Heart left ventricle (tissue), 16 donors: ENCODE data around the gene WARS2. TPM values are rescaled to one million over a fixed set of nuclear protein-coding genes. Genes with fewer than 3 reads are reported as not detected.

ENCODE experiments used
- ATAC-seq, 4 donors: fragments of 200-7000 bp; cut with Tn5 transposase; one replicate each; pipeline ENCODE4 v1.9.1; 2020 to 2022; ENCODE audit warnings: moderate library complexity in 4 of 4, mild to moderate bottlenecking in 3 of 4, moderate number of reproducible peaks in 1 of 4
- DNase-seq, 5 donors: peaks; one replicate each; pipeline ENCODE4 v3.0.0-alpha.2; 2020
- H3K27ac ChIP-seq, 12 donors: fragments of 200-600 bp; sonication (generic) in 4 of 12; one replicate each; pipeline versions ENCODE4 v1.5.0 to v1.8.0; 2016 to 2022; ENCODE audit warnings: mild to moderate bottlenecking in 2 of 12
- H3K27me3 ChIP-seq, 9 donors: fragments of 200-600 bp; sonication (generic) in 2 of 9; one replicate each; pipeline versions ENCODE4 v1.5.1 to v1.8.0; 2016 to 2022; ENCODE audit warnings: mild to moderate bottlenecking in 3 of 9
- H3K36me3 ChIP-seq, 9 donors: fragments of 200-600 bp; sonication (generic) in 2 of 9; one replicate each; pipeline versions ENCODE4 v1.5.0 to v1.8.0; 2018 to 2022; ENCODE audit warnings: mild to moderate bottlenecking in 2 of 9
- H3K4me1 ChIP-seq, 12 donors: fragments of 200-600 bp; sonication (generic) in 4 of 12; one replicate each; pipeline versions ENCODE4 v1.5.0 to v1.8.0; 2016 to 2022; ENCODE audit warnings: mild to moderate bottlenecking in 3 of 12
- H3K4me3 ChIP-seq, 12 donors: fragments of 200-600 bp; sonication (generic) in 4 of 12; one replicate each; pipeline versions ENCODE4 v1.5.0 to v1.8.0; 2017 to 2022; ENCODE audit warnings: mild to moderate bottlenecking in 9 of 12, moderate library complexity in 4 of 12
- H3K9me3 ChIP-seq, 12 donors: fragments of 200-600 bp; sonication (generic) in 4 of 12; one replicate each; pipeline versions ENCODE4 v1.5.0 to v1.8.0; 2016 to 2022; ENCODE audit warnings: mild to moderate bottlenecking in 1 of 12
- CTCF ChIP-seq, 12 donors: fragments of 200-600 bp; sonication (generic) in 4 of 12; IDR thresholded peaks; one replicate each; pipeline versions ENCODE4 v1.5.0 to v1.8.0; 2018 to 2022; ENCODE audit warnings: antibody characterized with exemption in 12 of 12, mild to moderate bottlenecking in 5 of 12
- POLR2A ChIP-seq, 2 donors: fragments of 450-650 bp; IDR thresholded peaks; one replicate each; pipeline ENCODE4 v1.6.1; 2017; ENCODE audit warnings: antibody characterized with exemption in 2 of 2, mild to moderate bottlenecking in 2 of 2, moderate library complexity in 2 of 2
- WGBS, 4 donors: extraction: QIAGEN DNeasy Blood & Tissue Kit in 2 of 4; methylation state at CpG; one replicate each; pipeline versions ENCODE4 v1.1.5 to v1.1.7; 2013 to 2018; 5-methylcytosine and 5-hydroxymethylcytosine counted together
- intact Hi-C, 10 donors: fragments of 100-400 bp; cut with DNase I; formaldehyde crosslinking; loops; one replicate each; pipeline versions ENCODE4 v1.11.1 to v1.14.2; 2022
- polyA plus RNA-seq, 2 donors: library from polyadenylated mRNA; stranded (reverse); fragments of 200-250 nt; gene quantifications; one replicate each; pipeline ENCODE4 v1.2.3, GENCODE V29; 2013
- total RNA-seq, 9 donors: library from RNA; depleted of rRNA in 2 of 9; stranded (reverse); fragments of >200 nt in 2 of 9; fragmentation: NEBNext Ultra II Directional in 3 of 9; extraction: Animal tissue kit (Norgen Biotek cat#: 25700) in 3 of 9; gene quantifications; one replicate each; pipeline versions ENCODE4 v1.1.0 to v1.2.4, GENCODE V29; 2016 to 2023
- donor health status: ischemic (EF 13 %, LVEDD 7.1; RV severe dilation, severe dysfunction).
- donor health status: healthy with polysubstance abuse.
- donor health status: DM: no; HTN: yes; CAD: no.
- donor health status: DM: no; HTN: no; CAD: no.
- donor health status: ischemic (EF 25% LVEDD 6.9; RV normal size, moderate dysfunction).
- donor health status: ischemic (EF 25% LVEDD 5.7; RV mildly dilated, moderate dysfunction).
- donor health status: healthy.
- donor health status: DM: yes; HTN: yes; CAD: no.
- donor health status: ischemic (EF 35%, LVEDD 5.7; RV mildly dilated, moderate dysfunction).
- donor health status: nonischemic (EF 11% LVEDD 7.7; RV severe dilation, severe dysfunction).
- donor health status: DM: yes; HTN: yes; CAD: no.
- donor health status: PGD.
- donor health status: ischemic (EF 29% LVEDD 5.4; RV normal size, mild dysfunction).
- donor health status: nonischemic (EF 23%, LVEDD 6.1; RV moderate dilation, normal function).

The WARS2 gene
- total and polyA plus RNA-seq, 11 donors = 3.9 to 15.5 (median 11.9) TPM

GRCh38 chr1:119007670-119008482 is 132.6 kb downstream of the WARS2 start:
- no peak overlapping the region for H3K27ac ChIP-seq
- ATAC-seq (peak in 3 of 4 donors; percentile 26 to 49 (median 38)), DNase-seq (no peak)
- peak overlapping the region; percentile 8 to 46 (median 32) for H3K4me3 ChIP-seq
- TF ChIP-seq POLR2A (IDR thresholded peaks at IDR 0.05) (no peak), CTCF (IDR thresholded peaks at IDR 0.05) (no peak)
- no peaks in the 10 kb centered on the region for H3K9me3 ChIP-seq
- intact Hi-C loops = loop anchor here in 9 of 10 donors (2.0 to 10.0 kb wide), 8 partner anchors 703 to 857 kb away; no protein-coding TSS in a partner anchor
- no peaks in the 10 kb centered on the region for H3K36me3 ChIP-seq
- peaks cover 0 to 32% (median 17%) of the 10 kb centered on the region in 12 donors for H3K4me1 ChIP-seq
- peaks cover 38 to 76% (median 61%) of the 10 kb centered on the region in 9 donors for H3K27me3 ChIP-seq
- WGBS, 4 donors = 0 to 17% (median 8%) methylated on average over 15 to 61 of the region's 61 CpGs

- Histone ChIP-seq H3K36me3 (no peaks in the 10 kb centered on the region), H3K27me3 (peaks cover 41 to 82% (median 67%) of the 10 kb centered on the region in 9 donors), H3K27ac (no peak overlapping the region), H3K4me3 (peak overlapping the region in 1 of 12 donors; percentile 19), H3K9me3 (no peaks in the 10 kb centered on the region), H3K4me1 (peaks cover 0 to 32% (median 17%) of the 10 kb centered on the region in 12 donors)
- peak in 1 of 4 donors; percentile 9 for ATAC-seq
- intact Hi-C loops = loop anchor here in 9 of 10 donors (5.0 to 10.0 kb wide), 5 partner anchors 703 to 855 kb away; no protein-coding TSS in a partner anchor
- no peak for DNase-seq
- no peak for TF ChIP-seq POLR2A (IDR thresholded peaks at IDR 0.05)
- no peak for TF ChIP-seq CTCF (IDR thresholded peaks at IDR 0.05)
- whole genome bisulfite sequencing, 4 donors = 10 to 19% (median 13%) methylated on average over 12 to 22 of the region's 22 CpGs
Measured at GRCh38 chr1:119007339-119007669, 133.1 kb downstream of the WARS2 start.

- Histone ChIP-seq H3K4me1 (peaks cover 0 to 36% (median 17%) of the 10 kb centered on the region in 12 donors), H3K27ac (no peak overlapping the region), H3K36me3 (no peaks in the 10 kb centered on the region), H3K27me3 (peaks cover 41 to 85% (median 72%) of the 10 kb centered on the region in 9 donors), H3K4me3 (peak overlapping the region in 2 of 12 donors; percentile 12 to 23), H3K9me3 (no peaks in the 10 kb centered on the region)
- no peak for DNase-seq
- intact Hi-C loops = loop anchor here in 9 of 10 donors (5.0 to 10.0 kb wide), 5 partner anchors 702 to 854 kb away; no protein-coding TSS in a partner anchor
- TF ChIP-seq POLR2A (IDR thresholded peaks at IDR 0.05) (no peak), CTCF (IDR thresholded peaks at IDR 0.05) (no peak)
- peak in 1 of 4 donors; percentile 31 for ATAC-seq
- WGBS, 4 donors = 2 to 4% (median 3%) methylated on average over 46 to 81 of the region's 81 CpGs
Measured at GRCh38 chr1:119006406-119007279, 133.8 kb downstream of the WARS2 start.
